ENCODE data around the gene ENKD1. TPM values are rescaled to one million over a fixed set of nuclear protein-coding genes. Genes with fewer than 3 reads are reported as not detected.

ENKD1 gene
- total and polyA plus RNA-seq, 10 of the 15 experiments (the other 5 are each of a cell fraction or from before 2014, with no cell fraction given), result 0.19 to 8.1 (median 2.8) TPM

- TF ChIP-seq NFYA (IDR thresholded peaks at IDR 0.05; ENCODE audit: borderline replicate concordance, low read depth, low read length) (no peak), CTCF (IDR thresholded peaks at IDR 0.05 in 2 of 3, conservative IDR thresholded peaks at IDR 0.05 in 1 of 3; ENCODE audit: control insufficient read depth in 2 of 3, extremely low read depth in 1 of 3, insufficient read depth in 1 of 3, low read depth in 3 of 3, low read length in 3 of 3) (no peak), TAF1 (IDR thresholded peaks at IDR 0.05; ENCODE audit: borderline replicate concordance, low read depth, low read length) (peak; percentile 33; the same call in 1 of the 2 replicates), SRF (IDR thresholded peaks at IDR 0.05; ENCODE audit: low read depth in 2 of 2, low read length in 2 of 2) (peak in 1 of 2 experiments; percentile 42; a peak in 1 of 4 replicates), BCL11A (IDR thresholded peaks at IDR 0.05; ENCODE audit: low read depth, low read length) (no peak), POU2F2 (IDR thresholded peaks at IDR 0.05; ENCODE audit: borderline replicate concordance, low read depth, low read length) (no peak), HDGF (IDR thresholded peaks at IDR 0.05) (no peak), SMAD5 (IDR thresholded peaks at IDR 0.05; ENCODE audit: low read depth) (no peak), NR2F1 (conservative IDR thresholded peaks at IDR 0.05) (no peak), ZNF217 (IDR thresholded peaks at IDR 0.05) (no peak), ZNF622 (IDR thresholded peaks at IDR 0.05) (no peak), STAT3 (IDR thresholded peaks at IDR 0.05; ENCODE audit: low read depth, low read length) (no peak), RB1 (IDR thresholded peaks at IDR 0.05; ENCODE audit: borderline replicate concordance) (peak; percentile 80; the same call in 1 of the 2 replicates), ASH2L (IDR thresholded peaks at IDR 0.05; ENCODE audit: borderline replicate concordance, low read depth) (no peak), PKNOX1 (IDR thresholded peaks at IDR 0.05) (no peak), BCLAF1 (IDR thresholded peaks at IDR 0.05) (no peak), ZSCAN29 (IDR thresholded peaks at IDR 0.05) (no peak), MLLT1 (IDR thresholded peaks at IDR 0.05) (no peak), NFIC (IDR thresholded peaks at IDR 0.05; ENCODE audit: low read depth, low read length) (no peak), SP1 (IDR thresholded peaks at IDR 0.05; ENCODE audit: low read depth, low read length) (peak; percentile 25), SIX5 (IDR thresholded peaks at IDR 0.05; ENCODE audit: low read depth, low read length, severe bottlenecking) (no peak)
These were observed 6.6 kb downstream of the ENKD1 start, which contains the start of gene ACD (continued) for GRCh38 chr16:67659675-67660563.

All from GM12878 (cell line).